ENCODE data around the gene DIO2. TPM values are rescaled to one million over a fixed set of nuclear protein-coding genes. Genes with fewer than 3 reads are reported as not detected.

Gene DIO2
- total RNA-seq, 1 donor from 2014 or later: 38.5 TPM

DNA sequence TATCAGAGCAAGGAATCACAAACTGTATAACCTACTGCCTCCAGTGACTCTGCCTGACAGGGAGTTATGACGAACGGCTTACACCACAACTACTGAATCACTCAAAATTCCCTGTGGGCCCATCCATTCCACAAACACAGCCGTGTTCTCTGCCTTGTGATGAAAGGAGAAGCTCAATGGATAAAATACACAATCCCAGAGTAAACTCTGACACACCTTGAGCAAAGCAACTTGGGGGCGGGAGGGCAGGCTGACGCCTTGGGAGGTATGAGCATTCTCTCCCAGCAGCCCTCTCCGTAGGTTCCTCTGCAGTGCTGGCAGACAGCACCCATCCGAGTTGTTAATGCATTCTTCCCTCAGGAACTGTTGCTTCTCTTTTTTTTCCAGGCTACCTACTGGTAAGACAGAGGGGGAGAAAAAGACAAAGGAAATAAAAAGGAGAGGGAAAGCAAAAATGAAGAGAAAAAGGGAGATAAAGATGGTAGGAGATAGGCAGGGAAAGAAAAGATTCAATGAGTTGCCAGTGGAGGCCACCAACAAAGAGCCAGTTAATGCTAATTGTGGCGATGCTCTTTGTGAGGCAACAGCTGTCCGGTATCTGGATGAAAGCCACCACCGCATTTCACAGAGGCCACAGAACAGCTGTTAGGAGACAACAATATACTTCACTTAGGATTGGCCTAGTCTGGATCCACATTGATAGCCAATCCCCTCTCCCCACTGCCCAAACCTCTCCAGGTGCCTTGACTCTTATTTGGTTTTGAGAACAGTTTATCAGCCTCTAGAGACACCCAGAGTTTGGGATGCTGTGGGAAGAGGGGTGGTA lies 4.7 kb upstream of the DIO2 start:
- no peak overlapping the region for H3K4me3 ChIP-seq
- H3K9me3 ChIP-seq: no peaks in the 10 kb centered on the region
- H3K36me3 ChIP-seq: no peaks in the 10 kb centered on the region
- intact Hi-C loops (cut with DNase I): no loop called here
- H3K27me3 ChIP-seq: no peaks in the 10 kb centered on the region
- H3K27ac ChIP-seq: peak overlapping the region; percentile 67
- peak in 1 of 2 donors; percentile 15 for TF ChIP-seq POLR2AphosphoS5 (IDR thresholded peaks at IDR 0.05; ENCODE audit: insufficient read depth in 1 of 2, low read depth in 1 of 2)
- TF ChIP-seq POLR2A (IDR thresholded peaks at IDR 0.05): no peak
- peaks cover 19% of the 10 kb centered on the region for H3K4me1 ChIP-seq
- no peak for DNase-seq (ENCODE audit: extremely low spot score in 2 of 2)

DNA sequence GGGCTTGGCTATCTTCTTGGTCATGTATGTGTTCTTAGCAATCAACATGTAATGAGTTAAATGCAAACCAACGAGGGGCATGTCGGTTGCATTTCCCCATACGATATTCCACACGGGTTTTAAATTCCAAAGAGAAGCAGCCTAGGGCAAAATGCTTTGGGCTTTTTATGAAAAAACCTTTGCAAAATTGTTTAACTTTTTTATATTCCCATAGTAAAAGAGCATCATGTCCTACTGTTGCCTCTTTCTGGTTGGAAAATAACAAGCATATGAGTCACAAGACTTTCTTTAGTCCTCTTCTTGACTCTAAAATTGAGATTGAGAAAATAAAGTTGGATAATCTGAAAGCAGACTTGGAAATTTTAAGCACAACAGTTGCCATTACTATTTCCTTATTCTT lies 3.8 kb upstream of the DIO2 start:
- DNase-seq (ENCODE audit: extremely low spot score in 2 of 2): no peak
- peak overlapping the region; percentile 67 for H3K27ac ChIP-seq
- intact Hi-C loops (cut with DNase I): no loop called here
- peaks cover 19% of the 10 kb centered on the region for H3K4me1 ChIP-seq
- no peaks in the 10 kb centered on the region for H3K9me3 ChIP-seq
- no peak for TF ChIP-seq POLR2A (IDR thresholded peaks at IDR 0.05)
- TF ChIP-seq, protein P1, sequence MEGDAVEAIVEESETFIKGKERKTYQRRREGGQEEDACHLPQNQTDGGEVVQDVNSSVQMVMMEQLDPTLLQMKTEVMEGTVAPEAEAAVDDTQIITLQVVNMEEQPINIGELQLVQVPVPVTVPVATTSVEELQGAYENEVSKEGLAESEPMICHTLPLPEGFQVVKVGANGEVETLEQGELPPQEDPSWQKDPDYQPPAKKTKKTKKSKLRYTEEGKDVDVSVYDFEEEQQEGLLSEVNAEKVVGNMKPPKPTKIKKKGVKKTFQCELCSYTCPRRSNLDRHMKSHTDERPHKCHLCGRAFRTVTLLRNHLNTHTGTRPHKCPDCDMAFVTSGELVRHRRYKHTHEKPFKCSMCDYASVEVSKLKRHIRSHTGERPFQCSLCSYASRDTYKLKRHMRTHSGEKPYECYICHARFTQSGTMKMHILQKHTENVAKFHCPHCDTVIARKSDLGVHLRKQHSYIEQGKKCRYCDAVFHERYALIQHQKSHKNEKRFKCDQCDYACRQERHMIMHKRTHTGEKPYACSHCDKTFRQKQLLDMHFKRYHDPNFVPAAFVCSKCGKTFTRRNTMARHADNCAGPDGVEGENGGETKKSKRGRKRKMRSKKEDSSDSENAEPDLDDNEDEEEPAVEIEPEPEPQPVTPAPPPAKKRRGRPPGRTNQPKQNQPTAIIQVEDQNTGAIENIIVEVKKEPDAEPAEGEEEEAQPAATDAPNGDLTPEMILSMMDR (IDR thresholded peaks at IDR 0.05): no peak
- TF ChIP-seq POLR2AphosphoS5 (IDR thresholded peaks at IDR 0.05; ENCODE audit: insufficient read depth in 1 of 2, low read depth in 1 of 2): no peak
- no peaks in the 10 kb centered on the region for H3K36me3 ChIP-seq
- H3K4me3 ChIP-seq: no peak overlapping the region
- H3K27me3 ChIP-seq: no peaks in the 10 kb centered on the region

DNA sequence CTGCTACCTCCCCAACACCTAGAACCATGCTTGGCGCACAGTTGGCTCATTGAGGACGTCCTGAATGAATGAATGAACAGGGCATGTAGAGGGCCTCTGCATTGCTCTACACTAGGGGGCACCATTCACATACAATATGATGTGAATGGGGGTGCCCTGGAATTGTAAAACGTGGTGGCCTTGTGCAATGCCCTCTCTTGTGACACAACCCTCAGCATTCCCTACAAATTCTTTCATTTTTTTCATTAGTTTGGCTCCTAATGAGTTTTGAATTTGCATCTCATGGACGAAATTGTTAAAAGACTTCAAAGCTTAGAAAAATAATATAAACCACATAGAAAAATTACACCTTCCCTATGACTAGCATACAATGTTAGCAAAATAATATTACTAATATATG lies 2.3 kb upstream of the DIO2 start:
- intact Hi-C loops (cut with DNase I): no loop called here
- H3K9me3 ChIP-seq: no peaks in the 10 kb centered on the region
- no peak for TF ChIP-seq POLR2AphosphoS5 (IDR thresholded peaks at IDR 0.05; ENCODE audit: insufficient read depth in 1 of 2, low read depth in 1 of 2)
- TF ChIP-seq, protein P1 (IDR thresholded peaks at IDR 0.05): peak in 2 of 3 experiments; percentile 16 to 34
- TF ChIP-seq POLR2A (IDR thresholded peaks at IDR 0.05): no peak
- DNase-seq (ENCODE audit: extremely low spot score in 2 of 2): no peak
- H3K4me1 ChIP-seq: peaks cover 19% of the 10 kb centered on the region
- peak overlapping the region; percentile 85 for H3K27ac ChIP-seq
- H3K27me3 ChIP-seq: no peaks in the 10 kb centered on the region
- no peaks in the 10 kb centered on the region for H3K36me3 ChIP-seq
- no peak overlapping the region for H3K4me3 ChIP-seq

DNA sequence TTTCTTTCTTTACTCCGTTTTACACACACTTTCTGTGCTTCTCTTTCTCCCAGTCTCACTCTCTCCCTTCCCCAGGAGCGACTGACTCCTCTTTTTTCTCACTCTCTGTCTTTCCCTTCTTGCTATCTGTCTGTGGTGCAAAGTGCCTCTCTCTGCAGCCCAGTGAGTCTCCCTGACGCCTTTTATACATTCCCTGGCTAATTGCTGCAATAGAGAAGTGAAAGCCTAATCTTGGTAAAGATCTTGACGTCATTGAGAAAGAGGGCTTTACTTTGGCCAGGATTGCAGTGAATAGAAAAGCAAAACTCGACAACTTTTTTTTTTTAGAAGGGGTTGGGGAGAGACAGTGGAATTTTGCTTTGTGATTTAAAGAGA lies 706 bp upstream of the DIO2 start:
- intact Hi-C loops (cut with DNase I): no loop called here
- Histone ChIP-seq H3K4me1 (peaks cover 19% of the 10 kb centered on the region), H3K27me3 (no peaks in the 10 kb centered on the region), H3K9me3 (no peaks in the 10 kb centered on the region), H3K36me3 (no peaks in the 10 kb centered on the region), H3K27ac (peak overlapping the region; percentile 85), H3K4me3 (peak overlapping the region in 1 of 2 donors; percentile 41)
- DNase-seq (ENCODE audit: extremely low spot score in 2 of 2): no peak
- TF ChIP-seq POLR2A (IDR thresholded peaks at IDR 0.05) (no peak), POLR2AphosphoS5 (IDR thresholded peaks at IDR 0.05; ENCODE audit: insufficient read depth in 1 of 2, low read depth in 1 of 2) (no peak)
- TF ChIP-seq, protein P1 (IDR thresholded peaks at IDR 0.05): no peak

DNA sequence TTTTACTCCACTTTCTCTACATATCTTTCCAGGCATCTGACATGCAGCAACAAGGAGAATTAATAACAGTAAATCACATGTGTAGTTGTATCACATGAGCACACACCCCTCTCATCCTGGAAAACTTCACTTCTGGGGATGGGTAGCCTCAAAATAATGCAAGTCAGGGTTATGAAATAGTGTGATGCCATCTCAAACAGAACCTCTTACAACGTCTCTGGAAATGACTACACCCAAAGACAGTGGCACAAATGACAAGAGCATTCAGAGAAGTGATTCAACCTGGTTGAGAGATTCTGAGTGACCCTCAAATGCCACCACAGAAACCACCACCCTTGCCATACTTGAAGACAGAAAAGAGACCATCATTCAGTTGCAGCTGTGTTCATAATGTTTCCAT lies 2.8 kb downstream of the DIO2 start:
- H3K27ac ChIP-seq: peak overlapping the region; percentile 85
- H3K36me3 ChIP-seq: no peaks in the 10 kb centered on the region
- no peaks in the 10 kb centered on the region for H3K9me3 ChIP-seq
- peak overlapping the region in 1 of 2 donors; percentile 41 for H3K4me3 ChIP-seq
- TF ChIP-seq, protein P1 (IDR thresholded peaks at IDR 0.05): no peak
- no peak for TF ChIP-seq POLR2AphosphoS5 (IDR thresholded peaks at IDR 0.05; ENCODE audit: insufficient read depth in 1 of 2, low read depth in 1 of 2)
- no peak for TF ChIP-seq POLR2A (IDR thresholded peaks at IDR 0.05)
- no peaks in the 10 kb centered on the region for H3K27me3 ChIP-seq
- intact Hi-C loops (cut with DNase I): no loop called here
- DNase-seq (ENCODE audit: extremely low spot score in 2 of 2): no peak
- H3K4me1 ChIP-seq: peaks cover 10% of the 10 kb centered on the region
